HepG2 (cell line): ENCODE data around the gene TOR1B. TPM values are rescaled to one million over a fixed set of nuclear protein-coding genes. Genes with fewer than 3 reads are reported as not detected.

Experiments used
- CBX1 ChIP-seq: IDR thresholded peaks from one replicate; pipeline ENCODE4 v1.6.1; 2016; ENCODE audit warnings: antibody characterized with exemption, low read depth
- CHD2 ChIP-seq: IDR thresholded peaks from 2 replicates; pipeline ENCODE4 v1.6.1; 2011; ENCODE audit warnings: low read depth, low read length, improper control_type of control experiment
- HOXA5 ChIP-seq: sonication (generic); formaldehyde crosslinking; IDR thresholded peaks from 2 replicates; pipeline ENCODE4 v1.4.0; 2020; ENCODE audit warnings: missing genetic modification reagents
- IRF9 ChIP-seq: sonication (generic); formaldehyde crosslinking; IDR thresholded peaks from 2 replicates; pipeline ENCODE4 v1.8.0; 2022; ENCODE audit warnings: missing genetic modification reagents, mild to moderate bottlenecking, borderline replicate concordance
- MED8 ChIP-seq: sonication (generic); formaldehyde crosslinking; IDR thresholded peaks from 2 replicates; pipeline ENCODE4 v1.8.1; 2023; ENCODE audit warnings: mild to moderate bottlenecking, missing genetic modification reagents; ENCODE audit not compliant: insufficient replicate concordance
- RBFOX2 ChIP-seq: fragments of 200-400 bp; formaldehyde crosslinking; IDR thresholded peaks from 2 replicates; pipeline ENCODE4 v1.6.1; 2017; ENCODE audit warnings: low read depth, mild to moderate bottlenecking, low read length
- TARDBP ChIP-seq: sonication (generic); formaldehyde crosslinking; IDR thresholded peaks from 2 replicates; pipeline ENCODE4 v1.8.0; 2022; ENCODE audit warnings: mild to moderate bottlenecking, missing genetic modification reagents
- TBX2 ChIP-seq: sonication (generic); formaldehyde crosslinking; IDR thresholded peaks from 2 replicates; pipeline ENCODE4 v1.5.0; 2020; ENCODE audit warnings: missing genetic modification reagents, mild to moderate bottlenecking, borderline replicate concordance
- ZFP82 ChIP-seq: sonication (generic); formaldehyde crosslinking; IDR thresholded peaks from 2 replicates; pipeline ENCODE4 v1.5.1; 2020; ENCODE audit warnings: mild to moderate bottlenecking, missing genetic modification reagents, borderline replicate concordance
- ZIK1 ChIP-seq: sonication (generic); formaldehyde crosslinking; IDR thresholded peaks from 2 replicates; pipeline ENCODE4 v1.5.0; 2020; ENCODE audit warnings: mild to moderate bottlenecking, low read depth, missing genetic modification reagents, borderline replicate concordance
- ZNF136 ChIP-seq: sonication (generic); formaldehyde crosslinking; IDR thresholded peaks from 2 replicates; pipeline ENCODE4 v1.8.1; 2022; ENCODE audit warnings: low read depth, mild to moderate bottlenecking, moderate library complexity, missing genetic modification reagents
- ZNF225 ChIP-seq: sonication (generic); formaldehyde crosslinking; IDR thresholded peaks from 2 replicates; pipeline ENCODE4 v1.4.0; 2020; ENCODE audit warnings: mild to moderate bottlenecking, missing genetic modification reagents
- ZNF44 ChIP-seq: sonication (generic); formaldehyde crosslinking; IDR thresholded peaks from 2 replicates; pipeline ENCODE4 v1.5.1; 2020; ENCODE audit warnings: mild to moderate bottlenecking, missing genetic modification reagents
- ZNF501 ChIP-seq: sonication (generic); formaldehyde crosslinking; IDR thresholded peaks from 2 replicates; pipeline ENCODE4 v1.5.1; 2020; ENCODE audit warnings: mild to moderate bottlenecking, moderate library complexity, missing genetic modification reagents
- ZNF530 ChIP-seq: sonication (generic); formaldehyde crosslinking; IDR thresholded peaks from 2 replicates; pipeline ENCODE4 v1.5.0; 2020; ENCODE audit warnings: low read depth, mild to moderate bottlenecking, missing genetic modification reagents
- polyA plus RNA-seq, 8 experiments: library from polyadenylated mRNA; depleted of rRNA in 3 of 8; stranded (reverse) in 7 of 8; unstranded in 1 of 8; fragments of >200 nt; fragmentation: Illumina TruSeq in 4 of 8; extraction: Trizol in 4 of 8; gene quantifications; 2 replicates each; pipeline versions ENCODE4 v1.2.1 to v1.2.3, GENCODE V29; 2011 to 2016; ENCODE audit warnings: low read depth in 4 of 8, missing spikeins in 1 of 8, mixed read lengths in 1 of 8; ENCODE audit not compliant: insufficient read depth in 1 of 8
- total RNA-seq, 5 experiments: library from RNA; depleted of rRNA; stranded (reverse); fragments of >200 nt; fragmentation: Illumina TruSeq; extraction: Trizol; gene quantifications; 2 replicates each; pipeline ENCODE4 v1.2.3, GENCODE V29; 2016; ENCODE audit warnings: low read depth in 1 of 5
- TF ChIP-seq, protein P1 (sequence below): sonication (generic); formaldehyde crosslinking; IDR thresholded peaks from 2 replicates; pipeline ENCODE4 v1.4.0; 2020; ENCODE audit warnings: missing genetic modification reagents, borderline replicate concordance
- TF ChIP-seq, protein P2 (sequence below): IDR thresholded peaks from 2 replicates; pipeline ENCODE4 v1.4.0; 2020; ENCODE audit warnings: mild to moderate bottlenecking, missing genetic modification reagents
- TF ChIP-seq, protein P3 (sequence below): sonication (generic); formaldehyde crosslinking; IDR thresholded peaks from 2 replicates; pipeline ENCODE4 v1.8.1; 2022; ENCODE audit warnings: low read depth, mild to moderate bottlenecking, missing genetic modification reagents

The TOR1B gene
- total and polyA plus RNA-seq, 2 of the 13 experiments (the other 11 are each of a cell fraction or from before 2014, with no cell fraction given) = 18.1 to 21.3 TPM

DNA sequence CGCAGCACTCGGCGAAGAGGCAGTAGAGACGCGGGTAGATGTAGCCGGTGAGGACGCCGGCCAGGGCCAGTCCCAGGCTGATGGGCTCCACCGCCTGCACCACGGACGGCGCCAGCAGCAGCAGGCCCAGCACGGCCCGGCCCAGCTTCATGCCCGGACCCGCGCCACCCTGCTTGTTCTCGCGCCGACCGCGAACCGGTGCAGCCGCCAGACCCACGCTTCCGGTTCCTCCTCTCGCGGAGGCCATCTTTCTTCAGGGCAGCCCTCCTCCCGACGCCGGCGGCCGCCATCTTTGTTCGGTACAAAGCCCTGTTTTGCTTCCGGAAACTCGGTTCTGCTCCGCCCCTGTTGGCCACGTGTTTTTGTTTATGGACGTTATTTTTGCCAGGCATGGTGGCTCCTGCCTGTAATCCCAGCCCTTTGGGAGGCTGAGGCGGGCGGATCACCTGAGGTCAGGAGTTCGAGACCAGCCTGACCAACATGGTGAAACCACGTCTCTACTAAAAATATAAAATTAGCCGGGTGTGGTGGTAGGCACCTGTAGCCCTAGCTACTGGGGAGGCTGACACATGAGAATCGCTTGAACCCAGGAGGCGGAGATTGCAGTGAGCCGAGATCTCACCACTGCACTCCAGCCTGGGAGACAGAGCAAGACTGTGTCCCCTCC, 21.1 kb downstream of the TOR1B start, which contains the start of gene TOR1A (continued):
- TF ChIP-seq, protein P1, sequence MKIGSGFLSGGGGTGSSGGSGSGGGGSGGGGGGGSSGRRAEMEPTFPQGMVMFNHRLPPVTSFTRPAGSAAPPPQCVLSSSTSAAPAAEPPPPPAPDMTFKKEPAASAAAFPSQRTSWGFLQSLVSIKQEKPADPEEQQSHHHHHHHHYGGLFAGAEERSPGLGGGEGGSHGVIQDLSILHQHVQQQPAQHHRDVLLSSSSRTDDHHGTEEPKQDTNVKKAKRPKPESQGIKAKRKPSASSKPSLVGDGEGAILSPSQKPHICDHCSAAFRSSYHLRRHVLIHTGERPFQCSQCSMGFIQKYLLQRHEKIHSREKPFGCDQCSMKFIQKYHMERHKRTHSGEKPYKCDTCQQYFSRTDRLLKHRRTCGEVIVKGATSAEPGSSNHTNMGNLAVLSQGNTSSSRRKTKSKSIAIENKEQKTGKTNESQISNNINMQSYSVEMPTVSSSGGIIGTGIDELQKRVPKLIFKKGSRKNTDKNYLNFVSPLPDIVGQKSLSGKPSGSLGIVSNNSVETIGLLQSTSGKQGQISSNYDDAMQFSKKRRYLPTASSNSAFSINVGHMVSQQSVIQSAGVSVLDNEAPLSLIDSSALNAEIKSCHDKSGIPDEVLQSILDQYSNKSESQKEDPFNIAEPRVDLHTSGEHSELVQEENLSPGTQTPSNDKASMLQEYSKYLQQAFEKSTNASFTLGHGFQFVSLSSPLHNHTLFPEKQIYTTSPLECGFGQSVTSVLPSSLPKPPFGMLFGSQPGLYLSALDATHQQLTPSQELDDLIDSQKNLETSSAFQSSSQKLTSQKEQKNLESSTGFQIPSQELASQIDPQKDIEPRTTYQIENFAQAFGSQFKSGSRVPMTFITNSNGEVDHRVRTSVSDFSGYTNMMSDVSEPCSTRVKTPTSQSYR (CRISPR knock-in tag) = 0 out of 2 replicates have a peak, but pooled peaks have one; percentile 28
- peak; percentile 92; the same call in 1 of the 2 replicates for TF ChIP-seq IRF9 (CRISPR knock-in tag)
- TF ChIP-seq, protein P2, sequence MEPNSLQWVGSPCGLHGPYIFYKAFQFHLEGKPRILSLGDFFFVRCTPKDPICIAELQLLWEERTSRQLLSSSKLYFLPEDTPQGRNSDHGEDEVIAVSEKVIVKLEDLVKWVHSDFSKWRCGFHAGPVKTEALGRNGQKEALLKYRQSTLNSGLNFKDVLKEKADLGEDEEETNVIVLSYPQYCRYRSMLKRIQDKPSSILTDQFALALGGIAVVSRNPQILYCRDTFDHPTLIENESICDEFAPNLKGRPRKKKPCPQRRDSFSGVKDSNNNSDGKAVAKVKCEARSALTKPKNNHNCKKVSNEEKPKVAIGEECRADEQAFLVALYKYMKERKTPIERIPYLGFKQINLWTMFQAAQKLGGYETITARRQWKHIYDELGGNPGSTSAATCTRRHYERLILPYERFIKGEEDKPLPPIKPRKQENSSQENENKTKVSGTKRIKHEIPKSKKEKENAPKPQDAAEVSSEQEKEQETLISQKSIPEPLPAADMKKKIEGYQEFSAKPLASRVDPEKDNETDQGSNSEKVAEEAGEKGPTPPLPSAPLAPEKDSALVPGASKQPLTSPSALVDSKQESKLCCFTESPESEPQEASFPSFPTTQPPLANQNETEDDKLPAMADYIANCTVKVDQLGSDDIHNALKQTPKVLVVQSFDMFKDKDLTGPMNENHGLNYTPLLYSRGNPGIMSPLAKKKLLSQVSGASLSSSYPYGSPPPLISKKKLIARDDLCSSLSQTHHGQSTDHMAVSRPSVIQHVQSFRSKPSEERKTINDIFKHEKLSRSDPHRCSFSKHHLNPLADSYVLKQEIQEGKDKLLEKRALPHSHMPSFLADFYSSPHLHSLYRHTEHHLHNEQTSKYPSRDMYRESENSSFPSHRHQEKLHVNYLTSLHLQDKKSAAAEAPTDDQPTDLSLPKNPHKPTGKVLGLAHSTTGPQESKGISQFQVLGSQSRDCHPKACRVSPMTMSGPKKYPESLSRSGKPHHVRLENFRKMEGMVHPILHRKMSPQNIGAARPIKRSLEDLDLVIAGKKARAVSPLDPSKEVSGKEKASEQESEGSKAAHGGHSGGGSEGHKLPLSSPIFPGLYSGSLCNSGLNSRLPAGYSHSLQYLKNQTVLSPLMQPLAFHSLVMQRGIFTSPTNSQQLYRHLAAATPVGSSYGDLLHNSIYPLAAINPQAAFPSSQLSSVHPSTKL = peak; percentile 49
- peak; percentile 84; the same call in 1 of the 2 replicates for TF ChIP-seq ZFP82 (CRISPR knock-in tag)
- TF ChIP-seq TBX2 (CRISPR knock-in tag) = peak; percentile 79
- peak; percentile 86 for TF ChIP-seq CHD2
- peak; percentile 94 for TF ChIP-seq TARDBP (CRISPR knock-in tag)
- peak; percentile 82 for TF ChIP-seq ZIK1
- TF ChIP-seq ZNF501 (CRISPR knock-in tag) = peak; percentile 83
- peak; percentile 71; the same call in 1 of the 2 replicates for TF ChIP-seq ZNF225 (CRISPR knock-in tag)
- TF ChIP-seq, protein P3, sequence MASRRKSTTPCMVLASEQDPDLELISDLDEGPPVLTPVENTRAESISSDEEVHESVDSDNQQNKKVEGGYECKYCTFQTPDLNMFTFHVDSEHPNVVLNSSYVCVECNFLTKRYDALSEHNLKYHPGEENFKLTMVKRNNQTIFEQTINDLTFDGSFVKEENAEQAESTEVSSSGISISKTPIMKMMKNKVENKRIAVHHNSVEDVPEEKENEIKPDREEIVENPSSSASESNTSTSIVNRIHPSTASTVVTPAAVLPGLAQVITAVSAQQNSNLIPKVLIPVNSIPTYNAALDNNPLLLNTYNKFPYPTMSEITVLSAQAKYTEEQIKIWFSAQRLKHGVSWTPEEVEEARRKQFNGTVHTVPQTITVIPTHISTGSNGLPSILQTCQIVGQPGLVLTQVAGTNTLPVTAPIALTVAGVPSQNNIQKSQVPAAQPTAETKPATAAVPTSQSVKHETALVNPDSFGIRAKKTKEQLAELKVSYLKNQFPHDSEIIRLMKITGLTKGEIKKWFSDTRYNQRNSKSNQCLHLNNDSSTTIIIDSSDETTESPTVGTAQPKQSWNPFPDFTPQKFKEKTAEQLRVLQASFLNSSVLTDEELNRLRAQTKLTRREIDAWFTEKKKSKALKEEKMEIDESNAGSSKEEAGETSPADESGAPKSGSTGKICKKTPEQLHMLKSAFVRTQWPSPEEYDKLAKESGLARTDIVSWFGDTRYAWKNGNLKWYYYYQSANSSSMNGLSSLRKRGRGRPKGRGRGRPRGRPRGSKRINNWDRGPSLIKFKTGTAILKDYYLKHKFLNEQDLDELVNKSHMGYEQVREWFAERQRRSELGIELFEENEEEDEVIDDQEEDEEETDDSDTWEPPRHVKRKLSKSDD (CRISPR knock-in tag) = peak; percentile 100
- TF ChIP-seq CBX1 = peak; percentile 25
- 0 out of 2 replicates have a peak, but pooled peaks have one; percentile 38 for TF ChIP-seq ZNF136 (CRISPR knock-in tag)
- TF ChIP-seq RBFOX2 = peak; percentile 87
- peak; percentile 49 for TF ChIP-seq MED8 (CRISPR knock-in tag)
- TF ChIP-seq ZNF530 (CRISPR knock-in tag) = no peak
- TF ChIP-seq ZNF44 = peak; percentile 90; the same call in 1 of the 2 replicates
- TF ChIP-seq HOXA5 (CRISPR knock-in tag) = peak; percentile 74
